Measurements from ENCODE around the gene SLCO3A1. TPM values are rescaled to one million over a fixed set of nuclear protein-coding genes. Genes with fewer than 3 reads are reported as not detected.

The SLCO3A1 gene
- total RNA-seq, 2 experiments from 2014 or later: 8.5 to 40.0 TPM

GRCh38 chr15:91841861-91842260, 11.6 kb upstream of the SLCO3A1 start:
- H4K20me1 ChIP-seq (ENCODE audit: insufficient read depth, low read length): no peaks in the 10 kb centered on the region
- H2AFZ ChIP-seq (ENCODE audit: low read length): no peak overlapping the region
- ChIA-PET POLR2A (no interaction called here), CTCF (ENCODE audit: unreplicated experiment) (no interaction called here)
- BruUV-seq (replicated peaks): no TSS peak
- H3K36me3 ChIP-seq (ENCODE audit: insufficient read depth, low read length): no peaks in the 10 kb centered on the region
- no peaks in the 10 kb centered on the region for H3K4me1 ChIP-seq (ENCODE audit: insufficient read depth, low read length, poor library complexity, severe bottlenecking)
- DNase-seq (ENCODE audit: low spot score): no peak
- no peak for TF ChIP-seq EZH2phosphoT487 (IDR thresholded peaks at IDR 0.05; ENCODE audit: borderline replicate concordance, low read depth, low read length)
- TF ChIP-seq, protein P1, sequence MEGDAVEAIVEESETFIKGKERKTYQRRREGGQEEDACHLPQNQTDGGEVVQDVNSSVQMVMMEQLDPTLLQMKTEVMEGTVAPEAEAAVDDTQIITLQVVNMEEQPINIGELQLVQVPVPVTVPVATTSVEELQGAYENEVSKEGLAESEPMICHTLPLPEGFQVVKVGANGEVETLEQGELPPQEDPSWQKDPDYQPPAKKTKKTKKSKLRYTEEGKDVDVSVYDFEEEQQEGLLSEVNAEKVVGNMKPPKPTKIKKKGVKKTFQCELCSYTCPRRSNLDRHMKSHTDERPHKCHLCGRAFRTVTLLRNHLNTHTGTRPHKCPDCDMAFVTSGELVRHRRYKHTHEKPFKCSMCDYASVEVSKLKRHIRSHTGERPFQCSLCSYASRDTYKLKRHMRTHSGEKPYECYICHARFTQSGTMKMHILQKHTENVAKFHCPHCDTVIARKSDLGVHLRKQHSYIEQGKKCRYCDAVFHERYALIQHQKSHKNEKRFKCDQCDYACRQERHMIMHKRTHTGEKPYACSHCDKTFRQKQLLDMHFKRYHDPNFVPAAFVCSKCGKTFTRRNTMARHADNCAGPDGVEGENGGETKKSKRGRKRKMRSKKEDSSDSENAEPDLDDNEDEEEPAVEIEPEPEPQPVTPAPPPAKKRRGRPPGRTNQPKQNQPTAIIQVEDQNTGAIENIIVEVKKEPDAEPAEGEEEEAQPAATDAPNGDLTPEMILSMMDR (conservative IDR thresholded peaks at IDR 0.05; ENCODE audit: low read length): no peak
- H3K4me3 ChIP-seq (ENCODE audit: low read depth, low read length, poor library complexity, severe bottlenecking): no peak overlapping the region
- no peak overlapping the region for H3K27ac ChIP-seq (ENCODE audit: low read depth, low read length, poor library complexity, severe bottlenecking)
- H3K9me3 ChIP-seq (ENCODE audit: low read length): no peaks in the 10 kb centered on the region
- no peaks in the 10 kb centered on the region for H3K9me2 ChIP-seq (ENCODE audit: insufficient read depth, low read length)
- no peak overlapping the region for H3K4me2 ChIP-seq (ENCODE audit: low read length)
- intact Hi-C loops (cut with micrococcal nuclease; ENCODE audit: unreplicated experiment): no loop called here
- no peaks in the 10 kb centered on the region for H3K79me2 ChIP-seq (ENCODE audit: insufficient read depth, low read depth, low read length)

GRCh38 chr15:91844341-91844740, 9.2 kb upstream of the SLCO3A1 start:
- TF ChIP-seq, protein P1 (conservative IDR thresholded peaks at IDR 0.05; ENCODE audit: low read length): no peak
- no peak for TF ChIP-seq EZH2phosphoT487 (IDR thresholded peaks at IDR 0.05; ENCODE audit: borderline replicate concordance, low read depth, low read length)
- Histone ChIP-seq H3K36me3 (ENCODE audit: insufficient read depth, low read length) (no peaks in the 10 kb centered on the region), H2AFZ (ENCODE audit: low read length) (no peak overlapping the region), H3K79me2 (ENCODE audit: insufficient read depth, low read depth, low read length) (no peaks in the 10 kb centered on the region), H3K9me3 (ENCODE audit: low read length) (no peaks in the 10 kb centered on the region), H3K9me2 (ENCODE audit: insufficient read depth, low read length) (no peaks in the 10 kb centered on the region), H4K20me1 (ENCODE audit: insufficient read depth, low read length) (no peaks in the 10 kb centered on the region), H3K27ac (ENCODE audit: low read depth, low read length, poor library complexity, severe bottlenecking) (no peak overlapping the region), H3K4me2 (ENCODE audit: low read length) (no peak overlapping the region), H3K4me1 (ENCODE audit: insufficient read depth, low read length, poor library complexity, severe bottlenecking) (no peaks in the 10 kb centered on the region), H3K4me3 (ENCODE audit: low read depth, low read length, poor library complexity, severe bottlenecking) (no peak overlapping the region)
- BruUV-seq (replicated peaks): no TSS peak
- intact Hi-C loops (cut with micrococcal nuclease; ENCODE audit: unreplicated experiment): no loop called here
- CTCF ChIA-PET (ENCODE audit: unreplicated experiment): no interaction called here
- POLR2A ChIA-PET: no interaction called here
- no peak for DNase-seq (ENCODE audit: low spot score)

GRCh38 chr15:91844928-91845327, 8.6 kb upstream of the SLCO3A1 start:
- ChIA-PET CTCF (ENCODE audit: unreplicated experiment) (no interaction called here), POLR2A (interaction anchor here (0.6 to 0.8 kb wide), 2 partner anchors 93 to 393 kb away, joined by 3 read pairs; no protein-coding TSS in a partner anchor)
- H3K27ac ChIP-seq (ENCODE audit: low read depth, low read length, poor library complexity, severe bottlenecking): no peak overlapping the region
- intact Hi-C loops (cut with micrococcal nuclease; ENCODE audit: unreplicated experiment): no loop called here
- BruUV-seq (replicated peaks): no TSS peak
- no peaks in the 10 kb centered on the region for H3K36me3 ChIP-seq (ENCODE audit: insufficient read depth, low read length)
- H3K9me2 ChIP-seq (ENCODE audit: insufficient read depth, low read length): no peaks in the 10 kb centered on the region
- H3K9me3 ChIP-seq (ENCODE audit: low read length): no peaks in the 10 kb centered on the region
- no peak overlapping the region for H2AFZ ChIP-seq (ENCODE audit: low read length)
- no peaks in the 10 kb centered on the region for H3K79me2 ChIP-seq (ENCODE audit: insufficient read depth, low read depth, low read length)
- TF ChIP-seq EZH2phosphoT487 (IDR thresholded peaks at IDR 0.05; ENCODE audit: borderline replicate concordance, low read depth, low read length): no peak
- TF ChIP-seq, protein P1 (conservative IDR thresholded peaks at IDR 0.05; ENCODE audit: low read length): no peak
- H3K4me1 ChIP-seq (ENCODE audit: insufficient read depth, low read length, poor library complexity, severe bottlenecking): no peaks in the 10 kb centered on the region
- H3K4me3 ChIP-seq (ENCODE audit: low read depth, low read length, poor library complexity, severe bottlenecking): no peak overlapping the region
- no peak overlapping the region for H3K4me2 ChIP-seq (ENCODE audit: low read length)
- no peak for DNase-seq (ENCODE audit: low spot score)
- H4K20me1 ChIP-seq (ENCODE audit: insufficient read depth, low read length): no peaks in the 10 kb centered on the region
